HepG2 (cell line): ENCODE data around the gene MRPL28. TPM values are rescaled to one million over a fixed set of nuclear protein-coding genes. Genes with fewer than 3 reads are reported as not detected.
A peak's percentile ranks its signal among the peaks of the same experiment; 100 is the strongest.

ENCODE experiments used
- ARID4A ChIP-seq: sonication (generic); formaldehyde crosslinking; IDR thresholded peaks from 2 replicates; pipeline ENCODE4 v1.5.0; 2020; ENCODE audit warnings: mild to moderate bottlenecking, missing genetic modification reagents, borderline replicate concordance
- DZIP1 ChIP-seq: sonication (generic); formaldehyde crosslinking; IDR thresholded peaks from 2 replicates; pipeline ENCODE4 v1.5.0; 2020; ENCODE audit warnings: mild to moderate bottlenecking, missing genetic modification reagents
- EP300 ChIP-seq, 3 experiments: sonication (generic) in 1 of 3; formaldehyde crosslinking in 1 of 3; IDR thresholded peaks; 2 replicates each; pipeline versions ENCODE4 v1.5.1 to v1.6.1; 2011 to 2020; ENCODE audit warnings: low read depth in 2 of 3, low read length in 2 of 3, borderline replicate concordance in 1 of 3, improper control_type of control experiment in 1 of 3, mild to moderate bottlenecking in 1 of 3, missing genetic modification reagents in 1 of 3, moderate library complexity in 1 of 3
- HMGXB4 ChIP-seq, 2 experiments: sonication (generic) in 1 of 2; formaldehyde crosslinking in 1 of 2; IDR thresholded peaks; 2 replicates each; pipeline versions ENCODE4 v1.4.0 to v1.6.1; 2018 to 2020; ENCODE audit warnings: missing genetic modification reagents in 2 of 2, borderline replicate concordance in 1 of 2, low read depth in 1 of 2, mild to moderate bottlenecking in 1 of 2, missing biosample characterization in 1 of 2
- MATR3 ChIP-seq: sonication (generic); formaldehyde crosslinking; IDR thresholded peaks from 2 replicates; pipeline ENCODE4 v1.4.0; 2020; ENCODE audit warnings: missing genetic modification reagents
- MBNL3 ChIP-seq: fragments of 250-450 bp; sonication (Bioruptor Pico); conservative IDR thresholded peaks from 2 replicates; pipeline ENCODE4 v1.8.0; 2022; ENCODE audit warnings: mild to moderate bottlenecking, inconsistent platforms
- NFE2L2 ChIP-seq: fragments of 150-350 bp; IDR thresholded peaks from 2 replicates; pipeline ENCODE4 v1.6.1; 2014; ENCODE audit warnings: low read length
- PHF8 ChIP-seq: sonication (generic); formaldehyde crosslinking; IDR thresholded peaks from 2 replicates; pipeline ENCODE4 v1.5.0; 2020; ENCODE audit warnings: missing genetic modification reagents
- PITX1 ChIP-seq: sonication (generic); formaldehyde crosslinking; IDR thresholded peaks from 2 replicates; pipeline ENCODE4 v1.5.1; 2020; ENCODE audit warnings: mild to moderate bottlenecking, missing genetic modification reagents
- POLR2A ChIP-seq, 2 experiments: IDR thresholded peaks; 2 replicates each; pipeline ENCODE4 v1.6.1; 2011; ENCODE audit warnings: low read depth in 2 of 2, low read length in 2 of 2, mild to moderate bottlenecking in 1 of 2, moderate library complexity in 1 of 2; ENCODE audit not compliant: insufficient read depth in 1 of 2
- PTBP1 ChIP-seq: fragments of 200-400 bp; formaldehyde crosslinking; IDR thresholded peaks from 2 replicates; pipeline ENCODE4 v1.6.1; 2018; ENCODE audit warnings: low read length, low read depth; ENCODE audit not compliant: poor library complexity, severe bottlenecking
- SOX5 ChIP-seq: IDR thresholded peaks from 2 replicates; pipeline ENCODE4 v1.6.1; 2016; ENCODE audit warnings: borderline replicate concordance
- SRSF9 ChIP-seq: fragments of 200-400 bp; formaldehyde crosslinking; IDR thresholded peaks from 2 replicates; pipeline ENCODE4 v1.6.1; 2018; ENCODE audit warnings: borderline replicate concordance, mild to moderate bottlenecking, low read depth, low read length; ENCODE audit not compliant: insufficient read depth, poor library complexity, severe bottlenecking
- ZC3H13 ChIP-seq: sonication (generic); formaldehyde crosslinking; IDR thresholded peaks from 2 replicates; pipeline ENCODE4 v1.8.1; 2023; ENCODE audit warnings: mild to moderate bottlenecking, missing genetic modification reagents, moderate library complexity
- ZFP90 ChIP-seq: sonication (generic); formaldehyde crosslinking; IDR thresholded peaks from 2 replicates; pipeline ENCODE4 v1.8.0; 2022; ENCODE audit warnings: missing genetic modification reagents, mild to moderate bottlenecking, inconsistent platforms, borderline replicate concordance
- ZFY ChIP-seq: sonication (generic); formaldehyde crosslinking; IDR thresholded peaks from 2 replicates; pipeline ENCODE4 v1.4.0; 2020; ENCODE audit warnings: missing genetic modification reagents
- ZNF17 ChIP-seq: sonication (generic); formaldehyde crosslinking; IDR thresholded peaks from 2 replicates; pipeline ENCODE4 v1.5.0; 2020; ENCODE audit warnings: mild to moderate bottlenecking, missing genetic modification reagents
- ZNF749 ChIP-seq: sonication (generic); formaldehyde crosslinking; IDR thresholded peaks from 2 replicates; pipeline ENCODE4 v1.8.0; 2022; ENCODE audit warnings: mild to moderate bottlenecking, missing genetic modification reagents, moderate library complexity, borderline replicate concordance
- polyA plus RNA-seq, 8 experiments: library from polyadenylated mRNA; depleted of rRNA in 3 of 8; stranded (reverse) in 7 of 8; unstranded in 1 of 8; fragments of >200 nt; fragmentation: Illumina TruSeq in 4 of 8; extraction: Trizol in 4 of 8; gene quantifications; 2 replicates each; pipeline versions ENCODE4 v1.2.1 to v1.2.3, GENCODE V29; 2011 to 2016; ENCODE audit warnings: low read depth in 4 of 8, missing spikeins in 1 of 8, mixed read lengths in 1 of 8; ENCODE audit not compliant: insufficient read depth in 1 of 8
- total RNA-seq, 5 experiments: library from RNA; depleted of rRNA; stranded (reverse); fragments of >200 nt; fragmentation: Illumina TruSeq; extraction: Trizol; gene quantifications; 2 replicates each; pipeline ENCODE4 v1.2.3, GENCODE V29; 2016; ENCODE audit warnings: low read depth in 1 of 5

MRPL28 gene
- total and polyA plus RNA-seq, 2 of the 13 experiments (the other 11 are each of a cell fraction or from before 2014, with no cell fraction given) = 114 to 135 TPM

- TF ChIP-seq SRSF9 (no peak), PTBP1 (no peak), ZNF17 (CRISPR knock-in tag) (no peak), POLR2A (IDR thresholded peaks at IDR 0.05; ENCODE audit: insufficient read depth in 1 of 2, low read depth in 2 of 2, low read length in 2 of 2) (peak in 1 of 2 experiments; percentile 29; a peak in 1 of 4 replicates), ZC3H13 (peak; percentile 3; the same call in 1 of the 2 replicates), ZFP90 (CRISPR knock-in tag) (peak; percentile 44; the same call in 1 of the 2 replicates), SOX5 (CRISPR knock-in tag) (no peak), DZIP1 (CRISPR knock-in tag) (0 out of 2 replicates have a peak, but pooled peaks have one; percentile 9), PHF8 (CRISPR knock-in tag) (no peak), EP300 (IDR thresholded peaks at IDR 0.05; ENCODE audit: low read depth in 2 of 2, low read length in 2 of 2) (no peak), EP300 (CRISPR knock-in tag; IDR thresholded peaks at IDR 0.05; ENCODE audit: borderline replicate concordance) (no peak), ZNF749 (CRISPR knock-in tag) (no peak), MBNL3 (CRISPR knock-in tag) (no peak), PITX1 (CRISPR knock-in tag) (no peak), ZFY (CRISPR knock-in tag) (no peak), MATR3 (CRISPR knock-in tag) (no peak), NFE2L2 (no peak), HMGXB4 (CRISPR knock-in tag; IDR thresholded peaks at IDR 0.05; ENCODE audit: borderline replicate concordance in 1 of 2, low read depth in 1 of 2) (0 out of 4 replicates have a peak, but pooled peaks of 1 of the 2 experiments have one; percentile 13), ARID4A (CRISPR knock-in tag) (peak; percentile 7; the same call in 1 of the 2 replicates)
Measured at GRCh38 chr16:363766-364490, 6.4 kb downstream of the MRPL28 start (continued).
